ENCODE results near the gene GLI3. TPM values are rescaled to one million over a fixed set of nuclear protein-coding genes. Genes with fewer than 3 reads are reported as not detected.

Gene GLI3
- total and polyA plus RNA-seq, 10 of the 15 experiments (the other 5 are each of a cell fraction or from before 2014, with no cell fraction given): 0.01 TPM; not detected in 8

DNA sequence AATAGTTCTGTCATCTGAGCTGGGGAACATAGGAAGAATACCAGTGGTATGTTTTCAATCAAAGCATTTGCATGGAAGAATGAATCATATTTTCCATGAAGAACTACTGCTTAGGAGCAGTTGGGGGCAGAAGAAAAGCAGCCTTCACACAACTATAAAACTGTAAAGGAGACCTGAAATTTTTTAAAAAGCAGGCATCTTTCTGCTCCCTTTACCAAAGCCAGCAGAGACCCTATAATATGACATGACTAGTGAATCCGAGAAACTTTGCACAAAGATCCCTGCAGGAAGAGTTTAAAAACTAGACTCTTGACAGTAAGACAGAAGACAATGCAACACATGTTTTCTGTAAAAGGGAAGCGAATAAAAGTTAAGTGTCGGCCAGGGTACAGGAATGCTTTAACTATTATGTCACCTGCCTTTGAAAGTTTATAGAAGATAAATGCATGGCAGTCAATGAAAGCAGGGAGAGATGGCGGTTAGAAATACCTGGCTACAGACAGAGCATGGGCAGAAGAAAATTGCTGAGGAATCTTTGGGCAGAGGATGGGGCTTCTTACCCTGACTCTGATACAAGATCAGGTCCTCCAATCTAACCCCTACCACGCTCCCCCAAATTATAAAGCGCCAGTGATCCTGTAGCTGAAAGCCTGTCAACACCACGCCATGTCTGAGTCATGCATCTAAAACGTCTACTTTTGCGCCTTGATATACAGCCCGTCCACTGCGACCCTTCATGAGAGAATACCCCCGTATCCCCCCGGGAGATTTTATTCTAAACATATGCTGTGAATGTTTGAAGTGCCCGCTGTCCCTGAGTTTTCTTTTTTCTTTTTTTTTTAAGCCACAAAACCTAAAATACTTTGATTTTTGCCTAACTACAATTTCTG lies 93.1 kb downstream of the GLI3 start:
- no peaks in the 10 kb centered on the region for H3K36me3 ChIP-seq (ENCODE audit: control insufficient read depth in 2 of 2, insufficient read depth in 2 of 2, low read length in 1 of 2)
- no peaks in the 10 kb centered on the region for H3K27me3 ChIP-seq (replicated peaks in 1 of 2; ENCODE audit: control insufficient read depth in 2 of 2, insufficient read depth in 2 of 2, low read length in 1 of 2)
- no peak for ATAC-seq
- ChIA-PET SMC1A (ENCODE audit: uncharacterized antibody, unreplicated experiment) (no interaction called here), RAD21 (ENCODE audit: unreplicated experiment) (no interaction called here), CTCF (no interaction called here), POLR2A (no interaction called here)
- H3K9me3 ChIP-seq (replicated peaks; ENCODE audit: control insufficient read depth, insufficient read depth, low read length): no peaks in the 10 kb centered on the region
- in situ Hi-C loops (cut with MboI) (no loop called here), intact Hi-C loops (cut with micrococcal nuclease; ENCODE audit: unreplicated experiment) (no loop called here)
- no peak overlapping the region for H3K4me3 ChIP-seq
- no peak overlapping the region for H3K27ac ChIP-seq (ENCODE audit: control insufficient read depth, insufficient read depth)
- no peak overlapping the region for H3K9ac ChIP-seq (ENCODE audit: control insufficient read depth, insufficient read depth, low read length)
- no peaks in the 10 kb centered on the region for H3K4me1 ChIP-seq (ENCODE audit: control insufficient read depth, insufficient read depth, low read length)
- no peak for FAIRE-seq
- H3K4me2 ChIP-seq (ENCODE audit: control insufficient read depth, insufficient read depth): no peak overlapping the region
- TF ChIP-seq EZH2 (IDR thresholded peaks at IDR 0.05; ENCODE audit: borderline replicate concordance, control insufficient read depth, low read depth, low read length) (no peak), NFXL1 (IDR thresholded peaks at IDR 0.05; ENCODE audit: borderline replicate concordance) (no peak), PAX5 (IDR thresholded peaks at IDR 0.05; ENCODE audit: borderline replicate concordance, low read depth, low read length) (no peak), JUND (IDR thresholded peaks at IDR 0.05; ENCODE audit: low read depth, low read length) (no peak), ZNF384 (IDR thresholded peaks at IDR 0.05; ENCODE audit: borderline replicate concordance, low read depth, low read length) (no peak), HDGF (IDR thresholded peaks at IDR 0.05) (no peak), ZSCAN29 (IDR thresholded peaks at IDR 0.05) (no peak), HSF1 (IDR thresholded peaks at IDR 0.05; ENCODE audit: low read depth, low read length) (no peak), USF1 (IDR thresholded peaks at IDR 0.05; ENCODE audit: borderline replicate concordance, extremely low read length, insufficient read depth, low read depth, low read length) (no peak), ASH2L (IDR thresholded peaks at IDR 0.05; ENCODE audit: borderline replicate concordance, low read depth) (no peak), NRF1 (conservative IDR thresholded peaks at IDR 0.05; ENCODE audit: low read depth, low read length) (no peak), BHLHE40 (IDR thresholded peaks at IDR 0.05; ENCODE audit: borderline replicate concordance in 1 of 2, low read depth in 2 of 2, low read length in 1 of 2) (no peak), STAT1 (conservative IDR thresholded peaks at IDR 0.05) (no peak), ZNF24 (IDR thresholded peaks at IDR 0.05) (no peak)
- TF ChIP-seq, protein P1, sequence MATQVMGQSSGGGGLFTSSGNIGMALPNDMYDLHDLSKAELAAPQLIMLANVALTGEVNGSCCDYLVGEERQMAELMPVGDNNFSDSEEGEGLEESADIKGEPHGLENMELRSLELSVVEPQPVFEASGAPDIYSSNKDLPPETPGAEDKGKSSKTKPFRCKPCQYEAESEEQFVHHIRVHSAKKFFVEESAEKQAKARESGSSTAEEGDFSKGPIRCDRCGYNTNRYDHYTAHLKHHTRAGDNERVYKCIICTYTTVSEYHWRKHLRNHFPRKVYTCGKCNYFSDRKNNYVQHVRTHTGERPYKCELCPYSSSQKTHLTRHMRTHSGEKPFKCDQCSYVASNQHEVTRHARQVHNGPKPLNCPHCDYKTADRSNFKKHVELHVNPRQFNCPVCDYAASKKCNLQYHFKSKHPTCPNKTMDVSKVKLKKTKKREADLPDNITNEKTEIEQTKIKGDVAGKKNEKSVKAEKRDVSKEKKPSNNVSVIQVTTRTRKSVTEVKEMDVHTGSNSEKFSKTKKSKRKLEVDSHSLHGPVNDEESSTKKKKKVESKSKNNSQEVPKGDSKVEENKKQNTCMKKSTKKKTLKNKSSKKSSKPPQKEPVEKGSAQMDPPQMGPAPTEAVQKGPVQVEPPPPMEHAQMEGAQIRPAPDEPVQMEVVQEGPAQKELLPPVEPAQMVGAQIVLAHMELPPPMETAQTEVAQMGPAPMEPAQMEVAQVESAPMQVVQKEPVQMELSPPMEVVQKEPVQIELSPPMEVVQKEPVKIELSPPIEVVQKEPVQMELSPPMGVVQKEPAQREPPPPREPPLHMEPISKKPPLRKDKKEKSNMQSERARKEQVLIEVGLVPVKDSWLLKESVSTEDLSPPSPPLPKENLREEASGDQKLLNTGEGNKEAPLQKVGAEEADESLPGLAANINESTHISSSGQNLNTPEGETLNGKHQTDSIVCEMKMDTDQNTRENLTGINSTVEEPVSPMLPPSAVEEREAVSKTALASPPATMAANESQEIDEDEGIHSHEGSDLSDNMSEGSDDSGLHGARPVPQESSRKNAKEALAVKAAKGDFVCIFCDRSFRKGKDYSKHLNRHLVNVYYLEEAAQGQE (IDR thresholded peaks at IDR 0.05; ENCODE audit: low read depth, low read length): no peak
- TF ChIP-seq, protein P2, sequence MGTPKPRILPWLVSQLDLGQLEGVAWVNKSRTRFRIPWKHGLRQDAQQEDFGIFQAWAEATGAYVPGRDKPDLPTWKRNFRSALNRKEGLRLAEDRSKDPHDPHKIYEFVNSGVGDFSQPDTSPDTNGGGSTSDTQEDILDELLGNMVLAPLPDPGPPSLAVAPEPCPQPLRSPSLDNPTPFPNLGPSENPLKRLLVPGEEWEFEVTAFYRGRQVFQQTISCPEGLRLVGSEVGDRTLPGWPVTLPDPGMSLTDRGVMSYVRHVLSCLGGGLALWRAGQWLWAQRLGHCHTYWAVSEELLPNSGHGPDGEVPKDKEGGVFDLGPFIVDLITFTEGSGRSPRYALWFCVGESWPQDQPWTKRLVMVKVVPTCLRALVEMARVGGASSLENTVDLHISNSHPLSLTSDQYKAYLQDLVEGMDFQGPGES (IDR thresholded peaks at IDR 0.05): no peak
- H2AFZ ChIP-seq (ENCODE audit: control insufficient read depth, low read depth, low read length): no peak overlapping the region
- H3K79me2 ChIP-seq (ENCODE audit: control insufficient read depth, insufficient read depth, low read length): no peaks in the 10 kb centered on the region
- 39% methylated on average over 14 of the region's 14 CpGs for WGBS (ENCODE audit: insufficient coverage, insufficient replicate concordance, low lambda C conversion rate, missing lambda C conversion rate)
- H4K20me1 ChIP-seq (ENCODE audit: control insufficient read depth, insufficient read depth): no peaks in the 10 kb centered on the region
- no peak for DNase-seq (ENCODE audit: low read depth, low spot score)
- BruUV-seq (replicated peaks): no TSS peak

Data from GM12878 (cell line).